Caco-2 (cell line): ENCODE results near the gene MYH9. TPM values are rescaled to one million over a fixed set of nuclear protein-coding genes. Genes with fewer than 3 reads are reported as not detected.

Source experiments
- BruUV-seq: library from RNA; stranded (reverse); fragments of 400-500 nt; replicated peaks from 2 replicates; lab custom pipeline; 2021; lab: Mats Ljungman, UMichigan
- CTCF ChIA-PET: fragments of 300-600 bp; sonication (Branson Sonifier 250); formaldehyde crosslinking; loops from one replicate; lab custom pipeline; 2022; ENCODE audit warnings: antibody characterized with exemption; lab: Charles Lee
- POLR2A ChIA-PET: fragments of 300-600 bp; sonication (Branson Sonifier 250); formaldehyde crosslinking; loops from one replicate; lab custom pipeline; 2022; ENCODE audit warnings: antibody characterized with exemption; lab: Charles Lee
- DNase-seq, 2 experiments: peaks; one replicate each; pipeline versions ENCODE4 v3.0.0 to v3.0.0-alpha.2; 2020 to 2022
- H3K27me3 ChIP-seq: replicated peaks from 2 replicates; pipeline ENCODE4 v1.6.0; 2011; ENCODE audit warnings: low read length; ENCODE audit not compliant: control insufficient read depth, insufficient read depth
- H3K36me3 ChIP-seq: 2 replicates; pipeline ENCODE4 v1.5.1; 2011; ENCODE audit warnings: low read length; ENCODE audit not compliant: control insufficient read depth, insufficient read depth
- H3K4me1 ChIP-seq: fragments of 250-450 bp; sonication (Bioruptor Pico); 2 replicates; pipeline ENCODE4 v1.5.1; 2020; ENCODE audit warnings: mild to moderate bottlenecking
- H3K4me3 ChIP-seq: 2 replicates; pipeline ENCODE4 v1.5.1; 2011; ENCODE audit warnings: low read depth, mild to moderate bottlenecking, control low read depth, low read length
- H3K9me3 ChIP-seq: fragments of 250-450 bp; sonication (Bioruptor Pico); 2 replicates; pipeline ENCODE4 v1.5.1; 2020; ENCODE audit warnings: mild to moderate bottlenecking, moderate library complexity
- H3K27ac Mint-ChIP-seq: one replicate; pipeline ENCODE4 v1.8.0; 2022; ENCODE audit warnings: mixed read lengths; ENCODE audit not compliant: unreplicated experiment
- H3K27me3 Mint-ChIP-seq: one replicate; pipeline ENCODE4 v1.8.0; 2022; ENCODE audit warnings: mixed read lengths; ENCODE audit not compliant: insufficient read depth, unreplicated experiment
- H3K36me3 Mint-ChIP-seq: one replicate; pipeline ENCODE4 v1.8.0; 2022; ENCODE audit warnings: mild to moderate bottlenecking, mixed read lengths; ENCODE audit not compliant: insufficient read depth, unreplicated experiment
- H3K4me1 Mint-ChIP-seq: one replicate; pipeline ENCODE4 v1.8.0; 2022; ENCODE audit warnings: low read depth, mixed read lengths; ENCODE audit not compliant: unreplicated experiment
- H3K4me3 Mint-ChIP-seq: one replicate; pipeline ENCODE4 v1.8.0; 2022; ENCODE audit warnings: mild to moderate bottlenecking, moderate library complexity, mixed read lengths; ENCODE audit not compliant: unreplicated experiment
- H3K9me3 Mint-ChIP-seq: one replicate; pipeline ENCODE4 v1.8.0; 2022; ENCODE audit warnings: mixed read lengths; ENCODE audit not compliant: unreplicated experiment
- intact Hi-C: fragments of 100-400 bp; cut with micrococcal nuclease; formaldehyde crosslinking; loops from one replicate; pipeline ENCODE4 v1.10.0; 2022; ENCODE audit not compliant: unreplicated experiment
- total RNA-seq: library from RNA; stranded (reverse); gene quantifications from 2 replicates; pipeline ENCODE4 v1.2.3, GENCODE V29; 2022
- TF ChIP-seq, protein P1 (sequence below), 2 experiments: fragments of 200-600 bp in 1 of 2; IDR thresholded peaks; 1 replicate in 1 of 2; 2 replicates in 1 of 2; pipeline versions ENCODE4 v1.5.1 to v1.8.0; 2011 to 2022; ENCODE audit warnings: antibody characterized with exemption in 1 of 2, control low read depth in 1 of 2, inconsistent platforms in 1 of 2, low read depth in 1 of 2, low read length in 1 of 2, mild to moderate bottlenecking in 1 of 2, moderate library complexity in 1 of 2; ENCODE audit not compliant: insufficient read depth in 1 of 2, severe bottlenecking in 1 of 2, unreplicated experiment in 1 of 2

MYH9 gene
- total RNA-seq, 1 experiment from 2014 or later: 513 TPM

DNA sequence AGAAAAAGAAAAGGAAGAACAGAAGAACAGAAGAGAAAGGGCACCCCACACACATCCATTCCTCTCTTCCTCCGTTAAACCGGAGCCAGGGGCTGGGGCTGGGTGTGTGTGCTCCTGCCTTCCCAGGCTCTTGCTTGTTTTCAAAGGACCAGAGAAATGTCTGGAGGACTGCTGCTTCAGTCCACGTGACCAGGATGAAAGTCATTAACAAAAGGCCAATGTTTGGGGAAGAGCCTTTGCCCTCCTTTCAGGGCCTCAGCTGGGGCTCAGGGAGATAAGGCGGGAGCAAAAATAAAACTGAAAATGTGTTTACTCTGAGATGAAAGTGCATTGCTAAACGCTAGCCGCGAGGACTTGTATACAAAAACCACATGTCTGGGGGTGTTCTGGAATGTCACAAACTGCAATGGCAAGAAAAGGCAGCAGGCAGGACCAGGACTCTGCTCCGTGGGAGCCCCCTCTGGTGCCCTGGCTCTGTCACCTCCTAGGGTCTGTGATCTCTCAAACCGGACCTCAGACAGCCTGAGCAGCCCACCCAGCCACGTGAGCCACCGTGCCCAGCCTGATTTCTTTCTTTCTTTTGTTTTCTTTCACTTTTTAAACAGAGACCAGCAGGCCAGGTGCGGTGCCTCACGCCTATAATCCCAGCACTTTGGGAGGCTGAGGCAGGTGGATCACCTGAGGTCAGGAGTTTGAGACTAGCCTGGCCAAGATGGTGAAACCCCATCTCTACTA, 31.6 kb upstream of the MYH9 start:
- H3K4me1 ChIP-seq: peaks cover 41% of the 10 kb centered on the region
- no peaks in the 10 kb centered on the region for H3K36me3 ChIP-seq
- peaks cover 10% of the 10 kb centered on the region for H3K36me3 Mint-ChIP-seq
- no TSS peak for BruUV-seq
- H3K9me3 Mint-ChIP-seq: no peaks in the 10 kb centered on the region
- no peaks in the 10 kb centered on the region for H3K27me3 Mint-ChIP-seq
- peak overlapping the region; percentile 91 for H3K27ac Mint-ChIP-seq
- DNase-seq: peak; percentile 91 to 92
- ChIA-PET CTCF (interaction anchor here (1.3 to 2.0 kb wide), 2 partner anchors 16 to 49 kb away, joined by 4 to 5 read pairs; no protein-coding TSS in a partner anchor), POLR2A (interaction anchor here (0.7 to 2.8 kb wide), 8 partner anchors 9 to 60 kb away, joined by 4 to 20 read pairs (median 6); partner anchors contain the start of gene MYH9)
- intact Hi-C loops: loop anchor here (1.0 to 2.0 kb wide), 4 partner anchors 9 to 51 kb away; no protein-coding TSS in a partner anchor
- H3K4me1 Mint-ChIP-seq: peaks cover under 1% of the 10 kb centered on the region
- H3K9me3 ChIP-seq: no peaks in the 10 kb centered on the region
- peak overlapping the region; percentile 70 for H3K4me3 Mint-ChIP-seq
- peak overlapping the region; percentile 25 for H3K4me3 ChIP-seq
- H3K27me3 ChIP-seq: no peaks in the 10 kb centered on the region
- TF ChIP-seq, protein P1, sequence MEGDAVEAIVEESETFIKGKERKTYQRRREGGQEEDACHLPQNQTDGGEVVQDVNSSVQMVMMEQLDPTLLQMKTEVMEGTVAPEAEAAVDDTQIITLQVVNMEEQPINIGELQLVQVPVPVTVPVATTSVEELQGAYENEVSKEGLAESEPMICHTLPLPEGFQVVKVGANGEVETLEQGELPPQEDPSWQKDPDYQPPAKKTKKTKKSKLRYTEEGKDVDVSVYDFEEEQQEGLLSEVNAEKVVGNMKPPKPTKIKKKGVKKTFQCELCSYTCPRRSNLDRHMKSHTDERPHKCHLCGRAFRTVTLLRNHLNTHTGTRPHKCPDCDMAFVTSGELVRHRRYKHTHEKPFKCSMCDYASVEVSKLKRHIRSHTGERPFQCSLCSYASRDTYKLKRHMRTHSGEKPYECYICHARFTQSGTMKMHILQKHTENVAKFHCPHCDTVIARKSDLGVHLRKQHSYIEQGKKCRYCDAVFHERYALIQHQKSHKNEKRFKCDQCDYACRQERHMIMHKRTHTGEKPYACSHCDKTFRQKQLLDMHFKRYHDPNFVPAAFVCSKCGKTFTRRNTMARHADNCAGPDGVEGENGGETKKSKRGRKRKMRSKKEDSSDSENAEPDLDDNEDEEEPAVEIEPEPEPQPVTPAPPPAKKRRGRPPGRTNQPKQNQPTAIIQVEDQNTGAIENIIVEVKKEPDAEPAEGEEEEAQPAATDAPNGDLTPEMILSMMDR (IDR thresholded peaks at IDR 0.05; ENCODE audit: insufficient read depth in 1 of 2, low read depth in 1 of 2, low read length in 1 of 2, severe bottlenecking in 1 of 2, unreplicated experiment in 1 of 2): no peak

DNA sequence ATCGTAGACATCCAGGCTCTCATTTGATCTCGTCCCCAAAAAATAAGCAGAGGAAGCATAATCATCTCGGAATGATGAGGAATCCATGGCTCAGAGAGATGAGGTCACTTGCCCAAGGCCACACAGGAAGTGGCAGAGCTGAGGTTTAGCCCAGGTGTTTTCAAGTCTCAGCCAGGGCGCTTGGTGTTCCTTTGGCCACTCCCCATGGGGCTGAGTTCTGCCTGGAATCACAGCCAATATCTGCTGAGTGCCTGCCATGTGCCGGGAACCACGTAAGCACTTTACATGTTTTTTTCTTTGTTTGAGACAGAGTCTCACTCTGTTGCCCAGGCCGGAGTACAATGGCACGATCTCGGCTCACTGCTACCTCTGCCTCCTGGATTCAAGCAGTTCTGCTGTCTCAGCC, 29.5 kb upstream of the MYH9 start:
- Mint-ChIP-seq H3K36me3 (peaks cover 10% of the 10 kb centered on the region), H3K9me3 (no peaks in the 10 kb centered on the region), H3K4me1 (peaks cover 6% of the 10 kb centered on the region), H3K27ac (no peak overlapping the region), H3K27me3 (no peaks in the 10 kb centered on the region), H3K4me3 (no peak overlapping the region)
- peaks cover 25% of the 10 kb centered on the region for H3K4me1 ChIP-seq
- H3K27me3 ChIP-seq: no peaks in the 10 kb centered on the region
- no peaks in the 10 kb centered on the region for H3K9me3 ChIP-seq
- H3K36me3 ChIP-seq: peaks cover 1% of the 10 kb centered on the region; the same call in 1 of the 2 replicates
- H3K4me3 ChIP-seq: no peak overlapping the region
- no TSS peak for BruUV-seq
- ChIA-PET CTCF (no interaction called here), POLR2A (no interaction called here)
- TF ChIP-seq, protein P1 (IDR thresholded peaks at IDR 0.05; ENCODE audit: insufficient read depth in 1 of 2, low read depth in 1 of 2, low read length in 1 of 2, severe bottlenecking in 1 of 2, unreplicated experiment in 1 of 2): no peak
- DNase-seq: no peak
- intact Hi-C loops: no loop called here

DNA sequence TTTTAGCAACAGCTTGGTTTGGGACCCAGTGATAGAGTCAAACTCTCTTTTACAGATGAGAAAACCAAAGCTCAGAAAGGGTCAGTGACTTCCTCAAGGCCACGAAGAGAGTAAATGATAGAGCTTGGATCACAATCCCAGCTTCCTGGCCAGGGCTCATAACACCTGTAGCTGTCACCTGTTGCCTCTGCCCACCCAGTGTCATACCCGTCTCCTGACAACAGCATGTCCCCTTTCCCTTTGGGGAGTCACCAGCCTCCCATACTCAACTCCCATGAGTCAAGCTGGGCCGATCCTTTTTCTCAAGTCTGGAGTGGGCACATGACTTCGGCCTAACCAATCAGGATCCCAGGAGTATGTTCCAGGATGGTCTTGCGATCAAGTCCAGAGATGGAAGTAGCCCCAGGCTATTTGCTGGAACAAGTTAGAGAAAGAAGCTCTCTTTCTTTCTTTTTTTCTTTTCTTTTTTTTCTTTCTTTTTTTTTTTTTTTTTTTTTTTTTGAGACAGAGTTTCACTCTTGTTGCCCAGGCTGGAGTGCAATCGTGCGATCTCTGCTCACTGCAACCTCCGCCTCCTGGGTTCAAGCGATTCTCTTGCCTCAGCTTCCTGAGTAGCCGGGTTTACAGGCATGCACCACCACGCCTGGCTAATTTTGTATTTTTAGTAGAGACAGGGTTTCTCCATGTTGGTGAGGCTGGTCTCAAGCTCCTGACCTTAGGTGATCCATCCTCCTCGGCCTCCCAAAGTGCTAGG, 27.8 kb upstream of the MYH9 start:
- no peaks in the 10 kb centered on the region for H3K9me3 ChIP-seq

More for the DNA sequence above, 27.8 kb upstream of the MYH9 start:
- CTCF ChIA-PET: interaction anchor here (0.6 to 0.7 kb wide), 3 partner anchors 56 to 114 kb away, joined by 3 to 6 read pairs (median 5); no protein-coding TSS in a partner anchor
- H3K36me3 ChIP-seq: peaks cover 1% of the 10 kb centered on the region; the same call in 1 of the 2 replicates
- no peak overlapping the region for H3K4me3 ChIP-seq
- no TSS peak for BruUV-seq
- Mint-ChIP-seq H3K4me3 (no peak overlapping the region), H3K9me3 (no peaks in the 10 kb centered on the region), H3K4me1 (peaks cover 6% of the 10 kb centered on the region), H3K27ac (no peak overlapping the region), H3K27me3 (no peaks in the 10 kb centered on the region), H3K36me3 (peaks cover 10% of the 10 kb centered on the region)
- peak; percentile 46 to 59 for DNase-seq
- TF ChIP-seq, protein P1 (IDR thresholded peaks at IDR 0.05; ENCODE audit: insufficient read depth in 1 of 2, low read depth in 1 of 2, low read length in 1 of 2, severe bottlenecking in 1 of 2, unreplicated experiment in 1 of 2): no peak
- peaks cover 17% of the 10 kb centered on the region for H3K4me1 ChIP-seq
- POLR2A ChIA-PET: no interaction called here
- H3K27me3 ChIP-seq: no peaks in the 10 kb centered on the region
- intact Hi-C loops: no loop called here
